Ovary (tissue), 9 donors: ENCODE data around the gene FBXL17. TPM values are rescaled to one million over a fixed set of nuclear protein-coding genes. Genes with fewer than 3 reads are reported as not detected.

Experiments
- DNase-seq, 5 donors: peaks; one replicate each; pipeline ENCODE4 v3.0.0-alpha.2; 2019 to 2020
- H3K27ac ChIP-seq, 2 donors: fragments of 200-600 bp; one replicate each; pipeline versions ENCODE4 v1.5.1 to v1.8.0; 2019 to 2022
- H3K27me3 ChIP-seq: fragments of 200-600 bp; one replicate; pipeline ENCODE4 v1.8.0; 2022
- H3K36me3 ChIP-seq: fragments of 200-600 bp; sonication (generic); one replicate; pipeline ENCODE4 v1.5.1; 2019
- H3K4me1 ChIP-seq: one replicate; pipeline ENCODE4 v1.8.1; 2013; ENCODE audit warnings: mild to moderate bottlenecking, moderate library complexity; ENCODE audit not compliant: insufficient read depth
- H3K4me3 ChIP-seq: fragments of 200-600 bp; sonication (generic); one replicate; pipeline ENCODE4 v1.5.1; 2017
- H3K9me3 ChIP-seq, 2 donors: fragments of 200-600 bp in 1 of 2; sonication (generic) in 1 of 2; one replicate each; pipeline versions ENCODE4 v1.5.1 to v1.8.1; 2013 to 2019; ENCODE audit warnings: mild to moderate bottlenecking in 1 of 2, moderate library complexity in 1 of 2
- EP300 ChIP-seq: sonication (generic); formaldehyde crosslinking; IDR thresholded peaks from one replicate; pipeline ENCODE4 v1.6.1; 2017; ENCODE audit warnings: antibody characterized with exemption
- POLR2A ChIP-seq: fragments of 450-650 bp; IDR thresholded peaks from one replicate; pipeline ENCODE4 v1.6.1; 2017; ENCODE audit warnings: antibody characterized with exemption, mild to moderate bottlenecking, moderate library complexity
- WGBS, 3 donors: extraction: QIAGEN DNeasy Blood & Tissue Kit in 1 of 3; methylation state at CpG; one replicate each; pipeline versions ENCODE4 v1.1.5 to v1.1.7; 2013 to 2017; 5-methylcytosine and 5-hydroxymethylcytosine counted together
- intact Hi-C, 4 donors: fragments of 100-400 bp; cut with DNase I; formaldehyde crosslinking; loops; one replicate each; pipeline versions ENCODE4 v1.11.0 to v1.15.1; 2022 to 2023
- polyA plus RNA-seq, 2 donors: library from polyadenylated mRNA; stranded (reverse); fragments of 200-250 nt in 1 of 2; fragments of 350-450 nt in 1 of 2; fragmentation: Illumina TruSeq in 1 of 2; extraction: RNeasy Lipid Tissue Mini Kit (QIAGEN cat#74804) in 1 of 2; gene quantifications; one replicate each; pipeline ENCODE4 v1.2.3, GENCODE V29; 2013 to 2014
- total RNA-seq, 7 donors: library from RNA; depleted of rRNA in 2 of 7; stranded (reverse); fragments of >200 nt in 2 of 7; fragmentation: NEBNext Ultra II Directional in 3 of 7; extraction: Animal tissue kit (Norgen Biotek cat#: 25700) in 3 of 7; gene quantifications; one replicate each; pipeline versions ENCODE4 v1.1.0 to v1.2.4, GENCODE V29; 2016 to 2023
- TF ChIP-seq, protein P1 (sequence below), 3 donors: fragments of 450-650 bp in 2 of 3; fragments of 200-600 bp in 1 of 3; IDR thresholded peaks; one replicate each; pipeline versions ENCODE4 v1.5.1 to v1.8.0; 2016 to 2022; ENCODE audit warnings: antibody characterized with exemption in 3 of 3, mild to moderate bottlenecking in 1 of 3
- donor health status: DM: no; HTN: no; CAD: no; lungs with moderate emphysema.
- donor health status: DM: no; HTN: no; CAD: no.
- donor health status: Bipolar disorder and iron deficiency.
- donor health status: DM: yes; HTN: yes; CAD: no.
- donor health status: DM: no; HTN: no; CAD: no.
- donor health status: DM: yes; HTN: yes; CAD: no.

FBXL17 gene
- total and polyA plus RNA-seq, 9 donors: 6.8 to 20.4 (median 15.9) TPM

- Histone ChIP-seq H3K4me3 (no peak overlapping the region), H3K27me3 (no peaks in the 10 kb centered on the region), H3K36me3 (no peaks in the 10 kb centered on the region), H3K4me1 (no peaks in the 10 kb centered on the region), H3K9me3 (no peaks in the 10 kb centered on the region), H3K27ac (no peak overlapping the region)
- intact Hi-C loops: no loop called here
- WGBS, 3 donors: 61 to 75% (median 64%) methylated on average over 3 of the region's 3 CpGs
- no peak for TF ChIP-seq POLR2A
- TF ChIP-seq EP300: no peak
- TF ChIP-seq, protein P1, sequence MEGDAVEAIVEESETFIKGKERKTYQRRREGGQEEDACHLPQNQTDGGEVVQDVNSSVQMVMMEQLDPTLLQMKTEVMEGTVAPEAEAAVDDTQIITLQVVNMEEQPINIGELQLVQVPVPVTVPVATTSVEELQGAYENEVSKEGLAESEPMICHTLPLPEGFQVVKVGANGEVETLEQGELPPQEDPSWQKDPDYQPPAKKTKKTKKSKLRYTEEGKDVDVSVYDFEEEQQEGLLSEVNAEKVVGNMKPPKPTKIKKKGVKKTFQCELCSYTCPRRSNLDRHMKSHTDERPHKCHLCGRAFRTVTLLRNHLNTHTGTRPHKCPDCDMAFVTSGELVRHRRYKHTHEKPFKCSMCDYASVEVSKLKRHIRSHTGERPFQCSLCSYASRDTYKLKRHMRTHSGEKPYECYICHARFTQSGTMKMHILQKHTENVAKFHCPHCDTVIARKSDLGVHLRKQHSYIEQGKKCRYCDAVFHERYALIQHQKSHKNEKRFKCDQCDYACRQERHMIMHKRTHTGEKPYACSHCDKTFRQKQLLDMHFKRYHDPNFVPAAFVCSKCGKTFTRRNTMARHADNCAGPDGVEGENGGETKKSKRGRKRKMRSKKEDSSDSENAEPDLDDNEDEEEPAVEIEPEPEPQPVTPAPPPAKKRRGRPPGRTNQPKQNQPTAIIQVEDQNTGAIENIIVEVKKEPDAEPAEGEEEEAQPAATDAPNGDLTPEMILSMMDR (IDR thresholded peaks at IDR 0.05): no peak
- no peak for DNase-seq
Observed at GRCh38 chr5:107821288-107821687, 560.6 kb downstream of the FBXL17 start.

DNA sequence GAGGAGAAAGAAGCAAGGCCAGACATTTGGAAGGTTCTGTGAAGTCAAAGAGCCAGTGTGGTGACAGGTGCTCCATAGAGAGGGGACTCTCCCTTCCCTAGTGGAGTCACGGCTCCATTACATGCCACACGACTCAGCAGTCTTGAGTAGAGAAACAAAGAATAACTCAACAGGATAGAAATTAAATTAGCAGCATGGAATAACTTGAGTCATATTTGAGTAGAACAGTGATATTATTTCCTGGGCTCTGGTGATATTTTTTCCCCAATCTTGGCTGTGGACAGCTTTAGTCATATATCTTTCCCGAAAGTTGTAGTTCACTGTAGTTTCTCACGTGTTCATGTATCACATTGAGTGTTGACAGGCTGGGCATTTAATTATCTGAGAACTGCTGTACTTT, 561.5 kb downstream of the FBXL17 start:
- Histone ChIP-seq H3K27ac (no peak overlapping the region), H3K4me1 (no peaks in the 10 kb centered on the region), H3K4me3 (no peak overlapping the region), H3K27me3 (no peaks in the 10 kb centered on the region), H3K36me3 (no peaks in the 10 kb centered on the region), H3K9me3 (no peaks in the 10 kb centered on the region)
- WGBS, 3 donors: 61 to 82% (median 77%) methylated on average over 4 of the region's 4 CpGs
- DNase-seq: no peak
- intact Hi-C loops: no loop called here
- TF ChIP-seq, protein P1 (IDR thresholded peaks at IDR 0.05): no peak
- TF ChIP-seq POLR2A (no peak), EP300 (no peak)

DNA sequence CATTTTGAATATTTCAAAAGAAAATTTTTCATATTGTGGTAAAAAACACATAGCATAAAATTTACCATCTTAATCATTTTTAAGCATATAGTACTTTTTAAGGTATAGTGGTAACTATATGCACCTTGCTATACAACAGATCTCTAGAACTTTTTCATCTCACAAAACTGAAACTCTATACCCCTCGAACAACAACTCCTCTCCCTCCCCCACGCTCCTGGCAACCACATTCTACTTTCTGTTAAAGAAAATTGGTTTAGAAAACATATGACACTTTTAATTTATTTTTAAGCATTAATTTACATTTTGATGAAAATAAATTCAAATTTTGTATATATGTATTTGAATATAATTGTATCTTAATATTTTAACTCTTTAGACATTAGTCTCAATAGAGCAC, 563.9 kb downstream of the FBXL17 start:
- H3K4me3 ChIP-seq: no peak overlapping the region
- no peaks in the 10 kb centered on the region for H3K9me3 ChIP-seq
- WGBS, 3 donors: 60 to 67% (median 66%) methylated on average over 2 of the region's 2 CpGs
- no peak for TF ChIP-seq EP300
- TF ChIP-seq, protein P1 (IDR thresholded peaks at IDR 0.05): no peak
- TF ChIP-seq POLR2A: no peak
- H3K4me1 ChIP-seq: no peaks in the 10 kb centered on the region
- H3K27ac ChIP-seq: no peak overlapping the region
- no peaks in the 10 kb centered on the region for H3K36me3 ChIP-seq
- H3K27me3 ChIP-seq: no peaks in the 10 kb centered on the region
- DNase-seq: no peak
- intact Hi-C loops: no loop called here

GRCh38 chr5:107817436-107817835, 564.5 kb downstream of the FBXL17 start:
- 78 to 80% (median 80%) methylated on average over 3 of the region's 3 CpGs for WGBS, 3 donors

More at GRCh38 chr5:107817436-107817835, 564.5 kb downstream of the FBXL17 start:
- H3K4me1 ChIP-seq: no peaks in the 10 kb centered on the region
- intact Hi-C loops: no loop called here
- H3K36me3 ChIP-seq: no peaks in the 10 kb centered on the region
- H3K27ac ChIP-seq: no peak overlapping the region
- no peaks in the 10 kb centered on the region for H3K9me3 ChIP-seq
- H3K27me3 ChIP-seq: no peaks in the 10 kb centered on the region
- no peak overlapping the region for H3K4me3 ChIP-seq
- DNase-seq: no peak
- TF ChIP-seq EP300 (no peak), POLR2A (no peak)
- TF ChIP-seq, protein P1 (IDR thresholded peaks at IDR 0.05): no peak
